ENCODE results near the gene NR6A1.

Gene NR6A1

GRCh38 chr9:124771021-124771866, at the start of gene NR6A1:
Gene NR6A1 (minus strand): TSS chr9:124771311.
- H3K27ac ChIP-seq, result peak within 1 kb of the TSS; percentile 30 to 64
- no peak for TF ChIP-seq CTCF (IDR thresholded peaks at IDR 0.05)
- peak; percentile 96 for DNase-seq (ENCODE audit: low spot score)
- H3K4me3 ChIP-seq, result peak within 1 kb of the TSS; percentile 87

- no peak overlapping the region for H3K4me3 ChIP-seq
- no peak overlapping the region for H3K27ac ChIP-seq
- DNase-seq (ENCODE audit: low spot score), result no peak
- TF ChIP-seq CTCF (IDR thresholded peaks at IDR 0.05), result no peak
Observed at GRCh38 chr9:124818431-124819281, 47.5 kb upstream of the NR6A1 start.

GRCh38 chr9:124815601-124816000, 44.5 kb upstream of the NR6A1 start:
- Histone ChIP-seq H3K27ac (no peak overlapping the region), H3K4me3 (no peak overlapping the region)
- no peak for DNase-seq (ENCODE audit: low spot score)
- TF ChIP-seq CTCF (IDR thresholded peaks at IDR 0.05), result no peak

- no peak for TF ChIP-seq CTCF (IDR thresholded peaks at IDR 0.05)
- no peak for DNase-seq (ENCODE audit: low spot score)
- no peak overlapping the region for H3K4me3 ChIP-seq
- no peak overlapping the region for H3K27ac ChIP-seq
Observed at GRCh38 chr9:124814164-124814535, 43.0 kb upstream of the NR6A1 start.

GRCh38 chr9:124813501-124814163, 42.5 kb upstream of the NR6A1 start:
- Histone ChIP-seq H3K4me3 (no peak overlapping the region), H3K27ac (peak overlapping the region in 1 of 2 donors; percentile 13)
- DNase-seq (ENCODE audit: low spot score), result no peak
- no peak for TF ChIP-seq CTCF (IDR thresholded peaks at IDR 0.05)

GRCh38 chr9:124813041-124813440, 41.9 kb upstream of the NR6A1 start:
- no peak for DNase-seq (ENCODE audit: low spot score)
- Histone ChIP-seq H3K27ac (no peak overlapping the region), H3K4me3 (no peak overlapping the region)
- TF ChIP-seq CTCF (IDR thresholded peaks at IDR 0.05), result no peak

All from coronary artery (tissue), 2 donors.